ENCODE data around the gene PALB2.

Gene PALB2

DNA sequence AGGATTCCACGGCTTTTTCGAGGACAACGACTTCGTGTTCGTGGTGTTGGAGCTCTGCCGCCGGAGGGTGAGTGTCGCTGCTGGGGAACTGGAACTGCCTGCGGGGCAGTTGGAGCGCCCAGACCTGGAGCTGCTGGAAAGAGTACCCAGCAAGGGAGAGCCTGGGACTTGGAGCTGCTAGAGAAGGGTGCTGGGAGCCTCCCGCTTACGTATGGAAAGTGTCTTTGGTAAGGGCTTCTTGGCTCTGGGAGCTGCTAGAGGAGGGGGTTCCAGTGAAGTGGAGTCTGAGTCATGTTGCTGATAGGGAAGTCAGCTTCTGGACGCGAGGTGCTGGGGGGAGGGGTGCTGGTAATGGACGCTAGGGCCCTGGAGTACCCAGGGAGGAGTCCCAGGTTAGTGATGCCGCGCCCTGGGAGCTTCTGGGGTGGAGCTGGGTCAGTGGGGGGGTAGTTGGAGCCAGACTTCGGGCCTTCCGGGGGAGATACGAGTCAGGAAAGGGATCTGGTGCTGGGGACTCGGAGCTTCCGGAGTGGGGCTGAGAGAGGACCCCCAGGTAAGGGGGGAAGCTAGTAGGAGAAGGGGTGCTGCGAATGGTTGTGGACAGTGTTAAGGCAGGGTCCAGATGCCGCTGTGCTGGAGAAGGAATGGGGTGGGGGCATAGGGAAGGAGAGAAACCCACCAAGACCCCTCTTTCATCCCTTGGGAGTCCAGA lies 38.3 kb upstream of the PALB2 start:
- peak overlapping the region; percentile 65 to 73 for H3K4me3 ChIP-seq (replicated peaks in 1 of 2; ENCODE audit: low read depth in 2 of 2, low read length in 2 of 2)
- TF ChIP-seq, protein P1, sequence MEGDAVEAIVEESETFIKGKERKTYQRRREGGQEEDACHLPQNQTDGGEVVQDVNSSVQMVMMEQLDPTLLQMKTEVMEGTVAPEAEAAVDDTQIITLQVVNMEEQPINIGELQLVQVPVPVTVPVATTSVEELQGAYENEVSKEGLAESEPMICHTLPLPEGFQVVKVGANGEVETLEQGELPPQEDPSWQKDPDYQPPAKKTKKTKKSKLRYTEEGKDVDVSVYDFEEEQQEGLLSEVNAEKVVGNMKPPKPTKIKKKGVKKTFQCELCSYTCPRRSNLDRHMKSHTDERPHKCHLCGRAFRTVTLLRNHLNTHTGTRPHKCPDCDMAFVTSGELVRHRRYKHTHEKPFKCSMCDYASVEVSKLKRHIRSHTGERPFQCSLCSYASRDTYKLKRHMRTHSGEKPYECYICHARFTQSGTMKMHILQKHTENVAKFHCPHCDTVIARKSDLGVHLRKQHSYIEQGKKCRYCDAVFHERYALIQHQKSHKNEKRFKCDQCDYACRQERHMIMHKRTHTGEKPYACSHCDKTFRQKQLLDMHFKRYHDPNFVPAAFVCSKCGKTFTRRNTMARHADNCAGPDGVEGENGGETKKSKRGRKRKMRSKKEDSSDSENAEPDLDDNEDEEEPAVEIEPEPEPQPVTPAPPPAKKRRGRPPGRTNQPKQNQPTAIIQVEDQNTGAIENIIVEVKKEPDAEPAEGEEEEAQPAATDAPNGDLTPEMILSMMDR (IDR thresholded peaks at IDR 0.05; ENCODE audit: low read depth, low read length), result no peak
- DNase-seq (ENCODE audit: low read depth in 2 of 2), result peak; percentile 27 to 46

DNA sequence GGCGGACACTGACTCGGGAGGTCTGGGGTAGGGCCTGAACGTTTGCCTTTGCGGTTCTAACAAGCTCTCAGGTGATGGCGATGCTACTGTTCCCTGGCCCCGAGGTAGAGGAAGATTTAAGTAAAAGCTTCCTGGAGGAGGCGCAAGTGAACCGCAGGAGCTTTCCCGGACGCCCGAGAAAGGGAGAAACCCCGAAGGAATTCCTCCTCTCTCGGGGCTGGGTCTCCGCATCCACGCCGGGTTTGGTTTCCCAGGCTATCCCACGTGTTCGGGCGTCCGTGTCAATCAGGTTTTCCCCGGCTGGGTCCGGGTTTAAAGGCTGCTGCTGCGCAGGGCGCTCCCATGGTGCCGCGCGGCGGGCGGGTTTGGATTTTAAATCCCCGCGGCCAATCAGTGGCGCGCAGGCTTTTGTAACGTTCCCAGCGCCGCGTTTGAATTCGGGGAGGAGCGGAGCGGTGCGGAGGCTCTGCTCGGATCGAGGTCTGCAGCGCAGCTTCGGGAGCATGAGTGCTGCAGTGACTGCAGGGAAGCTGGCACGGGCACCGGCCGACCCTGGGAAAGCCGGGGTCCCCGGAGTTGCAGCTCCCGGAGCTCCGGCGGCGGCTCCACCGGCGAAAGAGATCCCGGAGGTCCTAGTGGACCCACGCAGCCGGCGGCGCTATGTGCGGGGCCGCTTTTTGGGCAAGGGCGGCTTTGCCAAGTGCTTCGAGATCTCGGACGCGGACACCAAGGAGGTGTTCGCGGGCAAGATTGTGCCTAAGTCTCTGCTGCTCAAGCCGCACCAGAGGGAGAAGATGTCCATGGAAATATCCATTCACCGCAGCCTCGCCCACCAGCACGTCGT lies 37.5 kb upstream of the PALB2 start, which contains the start of gene PLK1:
TSS of gene PLK1 (plus strand) at position 460 of the 844 bp plus-strand sequence. CDS start at position 504, 44 bp downstream.
- peak; percentile 80 to 87 for DNase-seq (ENCODE audit: low read depth in 2 of 2)
- TF ChIP-seq, protein P1 (IDR thresholded peaks at IDR 0.05; ENCODE audit: low read depth, low read length), result peak; percentile 38
- peak within 1 kb of the TSS; percentile 65 to 73 for H3K4me3 ChIP-seq (replicated peaks in 1 of 2; ENCODE audit: low read depth in 2 of 2, low read length in 2 of 2)

DNA sequence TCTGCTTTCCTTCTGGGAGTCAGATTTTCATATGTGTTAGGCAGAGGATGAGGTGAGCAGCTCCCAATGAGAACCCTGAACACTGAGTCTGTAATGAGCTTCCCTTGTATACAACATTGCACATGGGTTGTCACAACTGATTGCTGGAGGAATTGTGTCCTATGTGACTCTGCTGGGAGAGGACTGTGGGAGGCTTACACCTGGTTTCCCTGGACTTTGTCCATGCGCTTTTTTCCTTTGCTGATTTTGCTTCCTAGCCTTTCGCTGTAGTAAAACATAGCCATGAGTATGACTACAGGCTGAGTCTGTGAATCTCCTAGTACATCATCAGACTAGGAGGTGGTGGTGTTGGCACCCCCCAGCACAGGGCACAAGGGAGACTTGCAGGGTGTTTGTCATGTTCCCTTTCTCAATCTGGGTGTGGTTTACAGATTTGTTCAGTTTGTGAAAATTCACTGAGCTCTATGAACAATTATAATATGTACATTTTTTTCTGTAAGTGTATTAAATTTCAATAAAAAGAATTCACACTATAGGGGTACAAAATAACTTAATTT lies 35.9 kb upstream of the PALB2 start:
- DNase-seq (ENCODE audit: low read depth in 2 of 2), result peak in 1 of 2 donors; percentile 43
- no peak overlapping the region for H3K4me3 ChIP-seq (replicated peaks in 1 of 2; ENCODE audit: low read depth in 2 of 2, low read length in 2 of 2)

DNA sequence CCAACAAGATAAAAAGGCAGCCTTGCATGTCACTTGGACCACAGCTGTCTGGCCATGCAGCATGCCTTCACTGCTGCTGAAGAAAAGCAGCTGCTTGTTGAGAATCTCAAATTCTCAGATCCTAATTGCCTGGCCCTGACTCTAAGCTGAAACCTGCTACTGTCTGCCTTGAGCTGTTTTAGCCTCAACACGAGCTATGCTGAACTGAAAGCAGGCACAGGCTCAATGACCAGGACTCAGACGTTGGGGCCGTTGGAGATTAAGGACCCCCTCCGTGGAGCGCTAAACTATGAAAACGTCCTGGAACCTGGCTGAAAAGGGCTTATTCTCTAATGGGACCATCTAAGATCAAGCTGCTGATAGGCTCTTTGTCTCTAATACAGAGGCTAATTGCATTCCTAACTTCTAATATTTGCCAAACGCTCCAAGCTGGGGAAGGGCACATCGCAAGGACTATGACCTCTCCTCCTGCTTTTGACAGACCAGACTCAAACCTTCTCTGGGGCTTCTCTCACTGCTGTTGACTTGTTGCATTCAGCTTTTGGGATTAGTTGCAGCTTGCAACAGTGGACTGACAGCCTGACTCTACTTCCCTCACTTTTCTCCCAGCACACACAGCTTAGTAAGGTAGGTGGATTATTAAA lies 33.0 kb upstream of the PALB2 start:
- DNase-seq (ENCODE audit: low read depth in 2 of 2), result no peak
- TF ChIP-seq, protein P1 (IDR thresholded peaks at IDR 0.05; ENCODE audit: low read depth, low read length), result no peak
- no peak overlapping the region for H3K4me3 ChIP-seq (replicated peaks in 1 of 2; ENCODE audit: low read depth in 2 of 2, low read length in 2 of 2)

More for the DNA sequence above, 35.9 kb upstream of the PALB2 start:
- TF ChIP-seq, protein P1 (IDR thresholded peaks at IDR 0.05; ENCODE audit: low read depth, low read length), result no peak

DNA sequence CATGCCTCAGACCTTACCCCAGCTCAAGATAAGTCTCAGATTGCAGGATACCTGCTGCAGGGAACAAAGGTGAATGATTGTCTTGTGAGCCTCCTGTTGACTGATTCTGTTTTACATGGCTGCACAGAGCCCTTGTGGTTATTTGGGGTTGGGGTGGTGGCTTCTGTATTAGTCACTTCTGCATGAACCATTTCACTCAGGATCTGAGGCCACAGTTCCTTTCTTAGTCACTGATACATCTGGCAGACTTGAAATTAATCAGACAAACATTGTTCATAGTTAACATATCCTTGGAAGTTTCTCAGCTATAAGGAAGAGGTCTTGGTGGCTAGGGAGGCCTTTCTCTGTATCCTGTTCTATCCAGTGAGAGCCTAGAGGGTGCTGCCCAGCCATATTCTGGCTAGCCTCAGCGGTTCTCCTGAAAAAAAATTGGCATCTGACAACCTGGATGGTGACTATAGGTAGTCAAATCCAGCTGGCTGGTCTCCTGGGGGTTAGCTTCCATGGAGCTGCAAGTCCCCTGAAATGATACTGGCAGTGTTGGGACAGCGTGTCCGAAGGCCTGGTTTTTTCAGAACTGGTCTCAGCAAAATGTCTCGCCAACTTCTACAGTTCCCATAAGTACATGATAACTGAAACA lies 29.1 kb upstream of the PALB2 start:
- TF ChIP-seq, protein P1 (IDR thresholded peaks at IDR 0.05; ENCODE audit: low read depth, low read length), result no peak
- DNase-seq (ENCODE audit: low read depth in 2 of 2), result peak; percentile 51 to 89
- H3K4me3 ChIP-seq (replicated peaks in 1 of 2; ENCODE audit: low read depth in 2 of 2, low read length in 2 of 2), result no peak overlapping the region

DNA sequence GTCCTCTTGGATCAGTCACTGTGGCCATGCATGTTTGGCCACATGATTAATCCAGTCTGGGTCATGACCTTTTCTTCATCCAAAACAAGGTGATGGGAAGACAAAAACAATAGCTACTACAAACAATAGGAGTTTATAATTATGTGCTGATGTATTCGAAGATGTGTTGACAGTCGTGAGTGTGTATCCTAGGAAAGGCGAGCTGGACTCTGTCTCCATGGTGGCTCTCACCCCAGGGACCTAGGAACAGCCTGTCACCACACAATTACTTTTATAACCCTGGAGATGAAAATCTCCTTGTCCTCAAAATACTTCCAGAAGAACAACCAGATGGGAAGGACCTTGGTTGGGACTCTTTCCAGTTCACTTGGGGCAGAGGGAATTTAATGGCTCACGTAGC lies 27.8 kb upstream of the PALB2 start:
- TF ChIP-seq, protein P1 (IDR thresholded peaks at IDR 0.05; ENCODE audit: low read depth, low read length), result no peak
- H3K4me3 ChIP-seq (replicated peaks in 1 of 2; ENCODE audit: low read depth in 2 of 2, low read length in 2 of 2), result no peak overlapping the region
- DNase-seq (ENCODE audit: low read depth in 2 of 2), result peak in 1 of 2 donors; percentile 15

All from cardiac fibroblast (primary cell).